ENCODE results near the gene COL4A5.

- TF ChIP-seq CTCF (IDR thresholded peaks at IDR 0.05; ENCODE audit: insufficient read depth, low read length) (no peak), GABPA (IDR thresholded peaks at IDR 0.05; ENCODE audit: low read depth) (no peak), POLR2AphosphoS5 (IDR thresholded peaks at IDR 0.05; ENCODE audit: low read depth) (no peak), REST (IDR thresholded peaks at IDR 0.05; ENCODE audit: insufficient replicate concordance, low read depth) (no peak)
Measured at GRCh38 chrX:108485960-108486359, 46.3 kb downstream of the COL4A5 start.
